Hypothalamus (tissue), 51 donors: Measurements from ENCODE around the gene JARID2.

Experiments used
- DNase-seq, 51 donors: peaks; one replicate each; lab custom pipeline; 2025; lab: John Stamatoyannopoulos, UW

Gene JARID2

DNA sequence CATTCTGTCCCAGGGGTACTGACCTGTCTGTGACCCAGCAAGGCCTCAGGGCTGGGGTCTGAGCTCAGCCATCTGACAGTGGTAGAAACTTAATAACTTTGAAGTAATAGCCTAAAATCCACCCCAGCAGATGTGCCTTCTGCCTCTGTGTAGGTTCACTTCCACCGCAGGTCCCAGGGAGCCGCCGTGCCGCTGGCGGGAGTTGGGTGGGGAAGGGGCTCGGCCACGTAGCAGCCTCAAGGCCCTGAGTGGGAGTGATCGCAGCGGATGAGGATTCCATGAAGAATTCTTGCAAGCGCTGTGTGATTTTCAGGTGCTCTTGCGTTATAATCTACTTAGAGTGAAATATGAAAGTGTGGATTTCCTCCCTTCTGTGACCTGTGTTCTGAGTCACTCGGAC, 253.3 kb downstream of the JARID2 start:
- no peak for DNase-seq

DNA sequence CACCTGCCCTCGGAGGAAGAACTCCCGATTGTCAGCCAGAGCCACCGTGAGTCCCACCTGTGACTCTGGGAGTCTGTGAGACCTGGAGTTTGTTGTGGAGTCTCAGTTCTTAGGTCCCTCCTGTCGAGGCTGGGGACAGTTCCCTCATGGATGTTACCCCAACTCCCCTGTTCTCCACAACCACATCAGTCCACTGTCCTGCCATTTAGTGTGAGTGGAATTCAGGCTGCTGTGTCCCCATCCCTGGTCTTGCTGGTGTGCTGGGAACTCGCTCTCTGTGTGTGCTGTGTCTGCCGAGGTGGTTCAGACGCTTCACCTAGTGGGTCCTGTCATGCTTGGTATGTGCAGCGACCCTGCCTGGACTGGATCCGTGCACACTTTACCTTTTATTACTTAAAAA, 253.7 kb downstream of the JARID2 start:
- DNase-seq = no peak

DNA sequence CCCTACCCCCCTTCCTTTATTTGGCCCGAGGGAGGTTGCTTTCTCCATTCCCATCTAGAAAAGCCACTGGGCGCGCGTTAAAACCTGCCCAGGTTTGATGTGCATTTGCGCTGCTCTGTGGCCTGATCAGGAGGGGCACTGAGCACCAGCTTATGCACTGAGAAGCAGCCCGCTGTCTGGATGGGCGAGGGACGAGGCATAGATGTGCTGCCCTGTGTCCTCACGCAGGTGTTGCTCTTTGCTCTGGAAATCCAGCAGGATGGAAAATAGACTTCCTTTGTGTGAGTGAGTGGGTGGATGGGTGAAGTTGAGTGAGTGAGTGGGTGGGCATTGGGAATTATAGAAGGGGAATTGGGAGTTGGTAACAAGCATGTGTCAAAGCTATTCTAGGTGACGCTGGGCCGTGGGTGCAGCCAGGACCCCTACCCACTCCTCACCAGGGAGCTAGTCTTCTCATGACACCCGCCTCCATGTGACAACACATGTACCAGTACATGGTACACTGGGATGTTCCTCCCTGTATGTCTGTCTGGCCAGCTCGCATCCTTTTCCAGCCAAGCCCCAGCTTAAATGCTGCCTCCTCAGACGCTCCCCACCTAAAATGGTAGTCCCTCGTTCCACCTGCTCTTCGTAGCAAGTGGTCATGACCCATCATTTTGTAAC, 254.3 kb downstream of the JARID2 start:
- no peak for DNase-seq

DNA sequence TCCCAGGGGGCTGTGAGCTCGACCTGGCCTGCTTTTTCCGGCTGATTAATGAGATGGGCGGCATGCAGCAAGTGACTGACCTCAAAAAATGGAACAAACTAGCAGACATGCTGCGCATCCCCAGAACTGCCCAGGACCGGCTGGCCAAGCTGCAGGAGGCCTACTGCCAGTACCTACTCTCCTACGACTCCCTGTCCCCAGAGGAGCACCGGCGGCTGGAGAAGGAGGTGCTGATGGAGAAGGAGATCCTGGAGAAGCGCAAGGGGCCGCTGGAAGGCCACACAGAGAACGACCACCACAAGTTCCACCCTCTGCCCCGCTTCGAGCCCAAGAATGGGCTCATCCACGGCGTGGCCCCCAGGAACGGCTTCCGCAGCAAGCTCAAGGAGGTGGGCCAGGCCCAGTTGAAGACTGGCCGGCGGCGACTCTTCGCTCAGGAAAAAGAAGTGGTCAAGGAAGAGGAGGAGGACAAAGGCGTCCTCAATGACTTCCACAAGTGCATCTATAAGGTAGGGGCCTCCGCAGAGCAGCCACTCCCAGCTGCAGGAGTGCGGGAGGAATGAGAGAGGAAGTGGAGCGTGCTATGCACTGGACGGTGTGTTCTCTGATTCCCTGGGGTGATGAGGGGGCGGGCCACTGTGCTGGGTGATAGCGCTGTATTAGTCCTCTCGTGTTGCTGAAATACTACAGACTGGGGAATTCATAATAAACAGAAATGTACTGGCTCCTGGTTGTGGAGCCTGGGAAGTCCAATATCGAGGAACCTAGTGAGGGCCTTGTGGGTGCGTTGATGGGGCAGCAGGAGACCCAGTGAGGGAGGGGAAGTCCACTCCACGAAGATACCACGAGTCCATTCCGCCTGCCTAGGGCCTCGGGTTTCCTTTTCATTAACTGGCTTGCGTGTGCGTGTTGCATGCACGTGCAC, 255.3 kb downstream of the JARID2 start:
- DNase-seq = peak in 1 of 51 donors; percentile 23

DNA sequence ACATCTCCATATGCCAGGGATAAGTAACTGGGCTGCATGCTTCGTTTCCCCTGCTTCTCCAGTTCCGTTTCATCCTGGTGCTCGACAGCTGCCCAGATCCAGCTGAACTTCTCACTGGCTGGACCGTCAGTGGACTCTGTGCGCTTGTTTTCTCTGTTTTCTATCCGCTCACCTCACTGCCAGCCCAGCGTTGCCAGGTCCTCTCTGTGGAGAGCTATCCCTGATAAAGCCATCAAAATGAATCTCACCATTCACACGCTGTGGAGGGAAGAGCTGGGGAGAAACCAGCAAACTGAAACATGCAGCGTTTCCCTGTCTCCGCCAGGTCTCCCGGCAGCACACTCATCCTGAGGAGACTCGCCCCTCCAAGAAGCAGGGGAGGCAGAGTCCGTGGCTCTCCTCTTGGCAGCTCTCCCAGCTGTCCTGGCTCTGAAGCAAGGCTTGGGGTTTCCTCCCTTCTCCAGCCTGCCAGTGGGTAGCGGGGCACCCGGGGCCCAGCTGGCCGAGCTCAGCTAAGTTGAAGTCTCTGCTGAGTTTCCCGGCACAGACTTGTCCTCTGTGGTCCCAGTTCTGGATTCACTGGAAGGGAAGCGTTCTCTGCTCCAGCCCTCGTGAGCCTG, 256.1 kb downstream of the JARID2 start:
- DNase-seq = peak in 40 of 51 donors; percentile 7 to 85 (median 66)

DNA sequence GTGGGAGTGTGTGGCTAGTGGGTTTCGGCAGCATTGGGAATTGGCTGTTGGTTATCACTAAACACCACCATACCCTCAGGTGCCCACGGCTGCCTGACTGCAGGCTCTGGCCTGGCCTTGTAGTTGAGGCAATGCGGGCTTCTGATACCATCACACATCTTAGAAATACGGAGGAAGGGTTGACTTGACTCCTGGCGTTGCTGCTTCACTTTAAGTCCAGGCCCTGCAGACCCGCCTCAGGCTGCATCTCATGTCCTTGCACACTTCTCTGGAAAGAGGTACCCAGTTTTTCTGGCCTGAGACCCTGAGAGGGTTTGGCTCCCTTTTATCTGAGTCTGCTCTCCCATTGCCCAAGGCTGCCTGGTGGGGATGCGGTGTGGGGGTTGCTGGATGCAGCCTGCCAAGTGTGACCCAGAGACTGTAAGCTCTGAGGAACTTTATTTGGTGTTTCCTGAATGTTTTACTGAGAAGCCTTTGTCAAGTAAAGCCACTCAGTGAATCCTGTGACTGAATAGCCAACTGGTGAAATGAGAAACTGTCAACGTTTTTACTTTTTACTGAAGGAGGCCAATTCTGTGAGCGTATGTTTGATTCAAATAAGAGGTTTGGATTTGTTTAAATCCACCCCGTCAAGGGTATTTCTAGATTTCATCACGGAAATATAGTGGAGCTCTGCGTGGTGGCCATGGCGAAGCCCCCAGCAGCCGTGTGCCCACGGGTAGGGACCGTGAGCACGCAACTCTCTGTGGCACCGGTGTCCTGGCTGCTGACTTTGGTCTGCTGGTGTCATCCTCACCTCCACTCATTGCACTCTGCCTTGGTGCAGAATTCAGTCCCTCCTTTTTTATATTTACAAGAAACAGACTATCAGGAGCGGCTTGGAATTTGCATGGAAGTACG, 256.8 kb downstream of the JARID2 start:
- peak in 8 of 51 donors; percentile 22 to 48 (median 36) for DNase-seq

DNA sequence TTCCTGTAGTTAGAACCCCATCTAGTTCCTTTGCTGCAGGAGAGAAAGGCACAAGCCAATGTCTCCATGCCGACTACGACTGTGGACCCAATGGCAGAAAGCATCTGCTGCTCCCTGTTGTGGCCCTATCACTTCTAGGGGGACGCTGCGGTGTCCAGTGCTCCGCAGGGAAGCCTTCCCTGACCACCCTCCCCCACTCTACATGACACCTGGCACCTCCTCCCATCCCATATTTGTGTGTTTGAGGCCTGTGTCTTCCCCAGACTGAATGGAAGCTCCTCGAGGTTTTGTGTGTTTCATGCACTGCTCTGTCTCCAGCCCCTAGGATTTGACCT, 257.4 kb downstream of the JARID2 start:
- DNase-seq = no peak

DNA sequence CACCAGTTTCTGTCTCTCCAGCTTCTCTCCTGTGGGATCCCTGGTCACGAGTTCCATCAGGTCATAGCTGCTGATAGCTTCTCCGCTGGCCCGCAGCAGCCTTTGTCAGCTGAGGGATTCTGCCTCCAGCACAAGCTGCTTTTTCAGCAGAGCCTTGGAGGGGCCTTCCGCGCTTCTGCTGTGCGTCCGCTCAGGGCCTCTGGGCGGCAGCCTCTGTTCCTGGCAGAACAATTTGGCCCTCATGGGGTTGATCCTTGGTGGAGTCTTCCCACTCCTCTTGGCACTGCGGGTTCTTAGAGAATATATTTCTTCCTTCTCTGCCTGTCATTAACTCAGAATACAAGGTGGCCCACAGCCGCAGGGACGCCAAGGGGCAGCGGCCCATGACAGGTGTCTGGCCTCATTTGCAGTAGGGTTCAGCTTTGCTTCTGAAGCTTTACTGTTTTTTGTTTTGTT, 258.2 kb downstream of the JARID2 start:
- DNase-seq = peak in 28 of 51 donors; percentile 9 to 70 (median 40)

DNA sequence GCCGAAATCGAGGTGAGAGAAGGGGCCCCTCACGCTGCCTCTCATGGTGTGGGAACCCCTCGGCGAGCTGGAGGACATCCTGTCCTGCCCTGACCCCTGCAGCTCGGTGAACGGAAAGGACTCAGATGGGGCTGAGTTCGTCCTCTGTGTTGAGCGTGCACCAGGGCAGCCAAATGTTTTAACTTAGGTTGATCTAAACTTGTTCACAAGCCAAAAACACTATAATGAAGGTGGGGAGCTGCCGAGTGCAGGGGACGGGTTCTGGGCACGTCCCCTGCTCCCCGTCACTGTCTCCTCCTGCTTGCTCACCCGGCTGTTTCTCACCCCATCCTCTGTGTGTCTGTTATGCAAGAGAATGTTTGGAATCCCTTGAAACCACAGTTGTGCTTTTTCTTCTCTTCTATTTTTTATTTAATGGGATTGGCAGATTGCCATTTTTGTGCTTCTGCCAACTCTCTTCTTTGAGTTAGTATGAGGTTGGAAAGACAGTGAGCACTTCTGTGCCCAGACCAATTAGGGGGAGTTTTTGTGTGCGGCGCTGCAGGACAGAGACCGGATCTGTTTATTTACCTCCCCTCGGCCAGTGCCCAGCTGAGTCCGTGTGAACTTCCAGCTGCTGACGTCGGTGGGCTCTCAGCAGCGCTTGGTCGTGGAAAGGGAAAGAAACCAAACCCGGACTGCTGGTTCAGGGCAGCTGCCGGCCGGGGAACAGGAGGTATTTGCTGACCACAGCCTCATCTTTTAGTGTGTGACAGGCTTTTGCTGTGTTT, 258.9 kb downstream of the JARID2 start:
- DNase-seq = peak in 49 of 51 donors; percentile 14 to 91 (median 69)

DNA sequence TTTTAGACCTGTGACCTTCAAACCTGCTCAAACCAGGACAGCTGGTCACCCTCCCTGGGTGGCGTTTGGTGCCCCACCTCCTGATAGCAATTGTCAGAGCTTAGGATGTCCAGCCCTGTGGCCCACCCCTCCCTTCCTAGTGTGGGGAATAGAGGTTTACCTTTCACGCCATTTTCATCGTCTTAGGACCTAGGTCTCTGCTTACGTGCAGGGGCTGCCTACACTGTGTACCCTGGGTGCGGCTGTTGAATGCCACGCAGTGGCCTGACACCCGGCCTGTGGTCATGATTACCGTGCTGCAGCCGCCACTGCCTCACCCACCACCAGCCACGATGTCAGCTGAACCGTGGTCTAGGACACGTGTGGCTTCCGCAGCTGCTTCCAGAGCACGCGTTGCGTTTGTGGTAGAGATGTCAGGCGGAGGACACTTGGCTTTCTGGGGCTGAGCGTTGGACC, 259.6 kb downstream of the JARID2 start:
- DNase-seq = no peak

DNA sequence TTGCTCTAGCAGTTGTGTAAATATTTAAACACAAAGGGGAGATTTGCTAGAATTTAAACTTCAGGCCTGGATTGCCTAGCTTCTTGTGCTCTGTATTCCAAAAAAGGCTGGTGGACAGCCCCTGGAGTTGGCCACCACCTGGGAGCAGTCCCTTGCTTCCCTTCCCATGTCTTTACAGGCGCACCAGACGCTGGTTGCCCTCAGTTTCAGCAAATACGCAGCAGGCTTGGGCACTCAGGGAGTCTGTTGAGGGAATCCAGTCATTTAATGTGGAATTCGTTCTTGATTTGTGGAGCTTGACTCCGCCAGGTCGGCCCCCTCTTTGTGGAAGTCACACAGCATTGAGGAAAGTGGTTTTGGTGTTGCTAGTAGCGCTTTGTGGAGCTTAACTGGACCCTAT, 260.2 kb downstream of the JARID2 start:
- no peak for DNase-seq

DNA sequence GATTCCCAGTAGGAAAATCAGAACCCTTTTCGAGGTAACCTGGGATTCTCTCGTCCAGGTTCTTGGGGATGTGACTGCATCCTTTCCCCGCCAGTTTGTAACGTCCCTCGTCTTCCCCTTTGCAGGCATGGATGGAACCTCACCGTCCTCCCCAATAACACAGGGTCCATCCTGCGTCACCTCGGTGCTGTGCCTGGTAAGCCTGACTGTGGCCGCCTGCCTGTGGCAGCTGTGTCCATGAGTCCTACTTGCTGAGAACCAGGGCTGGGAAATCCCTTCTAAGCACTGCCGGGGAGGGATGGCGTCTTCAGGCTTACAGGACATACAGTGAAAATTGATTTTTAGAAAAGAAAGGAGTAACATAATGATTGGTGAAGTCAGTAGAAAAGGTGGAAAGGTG, 261.4 kb downstream of the JARID2 start:
- no peak for DNase-seq

DNA sequence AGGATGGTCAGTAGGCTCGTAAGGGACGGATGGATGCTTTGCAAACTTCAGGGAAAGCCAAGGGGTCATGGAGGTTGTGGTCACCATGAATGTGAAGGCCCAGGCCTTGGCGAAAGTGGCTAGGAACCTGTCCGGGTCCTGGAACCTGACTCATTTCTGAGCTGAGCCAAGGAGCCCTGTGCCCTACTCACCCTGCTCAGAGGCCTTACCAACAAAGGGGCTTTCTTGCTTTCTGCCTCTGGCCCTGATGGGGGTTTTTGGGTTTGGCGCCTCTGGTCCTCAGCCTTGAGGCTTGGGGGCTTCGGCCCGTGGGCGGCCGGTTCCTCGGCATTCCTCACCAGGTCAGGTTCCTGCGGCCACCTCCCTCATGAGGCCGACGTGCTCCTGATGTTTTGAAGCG, 261.9 kb downstream of the JARID2 start:
- peak in 6 of 51 donors; percentile 5 to 29 (median 22) for DNase-seq

DNA sequence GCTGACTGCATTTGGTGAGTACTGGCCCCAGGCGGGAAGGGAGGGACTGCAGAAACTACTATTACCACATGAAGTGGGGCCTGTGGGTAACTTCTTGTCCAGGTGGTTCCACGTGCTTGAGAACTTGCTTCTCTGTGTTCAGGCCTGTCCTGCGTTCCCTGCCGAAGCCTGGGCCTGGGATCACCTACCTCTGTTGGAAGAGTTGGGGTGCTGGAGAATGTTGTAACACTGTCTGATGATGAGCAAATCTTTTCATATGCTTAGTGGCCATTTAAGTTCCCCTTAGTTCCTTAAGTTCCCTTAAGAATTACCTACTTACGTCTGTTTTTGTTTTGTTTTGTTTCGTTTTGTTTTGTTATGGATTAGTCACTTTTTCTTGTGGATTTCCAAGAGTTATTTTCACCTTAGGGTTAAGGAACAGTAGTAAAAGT, 262.6 kb downstream of the JARID2 start:
- no peak for DNase-seq

DNA sequence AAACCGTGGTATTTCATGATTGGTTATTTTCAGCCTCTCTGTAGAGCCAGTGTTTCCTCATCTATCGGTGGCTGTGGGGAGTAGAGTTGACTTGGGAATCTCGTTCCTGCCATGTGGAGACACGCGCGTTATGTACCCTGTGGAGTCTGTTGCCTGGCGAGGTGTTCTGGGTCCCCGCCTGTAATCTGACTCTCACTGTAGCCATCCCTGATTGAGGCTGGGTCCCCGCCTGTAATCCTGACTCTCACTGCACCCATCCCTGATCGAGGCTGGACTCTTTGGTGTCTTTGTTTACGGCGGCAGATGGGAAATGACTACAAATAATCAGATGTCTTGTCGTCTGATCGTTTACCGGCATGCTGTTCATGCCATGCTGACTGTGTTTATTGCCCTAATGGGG, 263.1 kb downstream of the JARID2 start:
- no peak for DNase-seq

DNA sequence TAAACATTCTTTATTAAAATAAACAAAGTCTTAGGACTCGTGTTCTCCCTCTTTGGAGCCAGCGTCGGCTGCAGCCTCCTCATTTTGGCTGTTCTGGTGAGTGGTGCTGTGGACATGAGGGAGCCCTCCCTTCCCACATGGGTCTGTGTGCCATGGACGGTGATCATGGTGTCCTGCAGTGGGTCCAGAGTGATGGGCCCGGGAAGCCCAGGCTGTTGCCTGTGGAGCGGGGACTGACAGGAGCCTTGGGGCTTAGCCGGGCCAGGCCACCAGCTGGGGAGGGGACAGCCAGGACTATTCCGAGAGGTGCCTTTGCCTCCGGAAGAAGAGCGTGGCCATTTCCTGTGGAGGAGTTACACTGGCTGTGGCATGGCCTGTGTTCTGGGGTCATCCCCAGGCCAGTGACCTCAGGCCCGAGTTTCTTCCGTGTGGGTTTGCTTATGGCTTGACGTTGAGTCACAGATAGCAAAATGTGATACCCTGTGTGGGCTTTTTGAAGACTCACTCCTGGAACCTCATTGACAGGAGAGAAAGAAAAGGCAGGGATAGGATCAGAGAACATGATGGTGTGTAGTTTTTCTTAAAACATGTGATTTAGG, 263.6 kb downstream of the JARID2 start:
- no peak for DNase-seq

DNA sequence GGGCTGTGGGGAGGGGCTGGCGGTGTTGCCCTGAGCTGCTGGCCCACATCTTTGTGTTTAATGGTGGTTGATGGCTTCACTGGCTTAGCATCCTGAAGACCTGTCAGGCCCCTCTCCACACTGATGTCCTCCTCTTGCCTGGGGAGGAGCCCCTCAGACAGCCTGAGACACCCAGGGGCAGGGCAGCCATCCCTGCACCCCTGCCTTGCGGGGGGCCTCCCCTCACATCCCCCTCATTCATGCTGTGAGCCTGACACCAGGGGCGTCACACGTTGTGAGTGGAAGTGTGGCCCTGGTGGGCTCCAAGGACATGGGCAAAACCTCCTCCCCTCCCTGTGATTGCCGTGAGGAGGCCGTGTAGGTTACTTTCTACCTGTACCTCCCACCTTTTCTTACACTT, 264.3 kb downstream of the JARID2 start:
- no peak for DNase-seq

DNA sequence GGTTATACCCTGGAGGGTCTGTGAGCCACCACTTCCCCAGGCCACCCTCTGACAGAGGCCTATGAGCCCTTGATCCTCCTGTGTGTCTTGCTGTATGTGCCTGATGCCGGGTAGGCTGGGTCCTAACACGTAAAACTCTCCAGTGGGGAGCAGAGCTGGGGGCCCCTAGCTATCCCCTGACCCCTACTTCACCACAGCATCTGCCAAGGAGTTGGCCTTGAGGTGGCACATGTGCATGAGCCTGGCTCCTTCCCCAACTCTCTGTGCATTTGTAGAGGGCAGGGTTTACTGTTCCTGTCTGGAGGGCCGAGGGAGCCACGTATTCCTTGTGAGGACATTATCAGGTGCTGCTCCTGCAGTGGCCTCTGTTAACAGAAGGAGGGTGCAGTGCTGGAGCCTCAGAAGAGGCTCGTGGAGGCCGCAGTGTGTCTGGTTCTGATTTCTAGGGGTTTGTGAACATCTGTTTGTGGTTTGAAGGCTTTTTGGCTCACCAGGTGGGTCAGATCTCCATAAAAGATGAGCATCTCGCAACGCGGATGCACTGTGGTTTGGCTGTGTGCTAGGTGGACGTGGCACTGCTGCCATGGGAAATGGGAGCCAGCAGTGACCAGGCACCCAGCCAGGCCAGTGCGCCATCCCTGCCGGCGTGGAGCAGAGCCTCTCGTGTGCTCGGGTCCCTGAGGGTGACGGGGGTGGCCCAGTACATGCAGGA, 264.8 kb downstream of the JARID2 start:
- no peak for DNase-seq
